HG02571 (cell line): ENCODE data around the gene RGMA.

Experiments used
- ATAC-seq: cut with Tn5 transposase; IDR thresholded peaks from one replicate; pipeline ENCODE4 v1.9.1; 2021; ENCODE audit warnings: mild to moderate bottlenecking, moderate library complexity; ENCODE audit not compliant: unreplicated experiment

Gene RGMA

GRCh38 chr15:93093765-93094164 is 4.8 kb upstream of the RGMA start:
- no peak for ATAC-seq

- ATAC-seq = no peak
Measured at GRCh38 chr15:93091465-93091864, 2.5 kb upstream of the RGMA start.

GRCh38 chr15:93089727-93090305 is 805 bp upstream of the RGMA start:
- no peak for ATAC-seq

GRCh38 chr15:93088200-93088980 is 621 bp downstream of the RGMA start:
- peak; percentile 10 for ATAC-seq

GRCh38 chr15:93087825-93088199 is 1.2 kb downstream of the RGMA start:
- ATAC-seq = peak; percentile 42

GRCh38 chr15:93086791-93087190 is 2.2 kb downstream of the RGMA start:
- no peak for ATAC-seq

- ATAC-seq = no peak
Measured at GRCh38 chr15:93085692-93086091, 3.3 kb downstream of the RGMA start.

- ATAC-seq = no peak
Measured at GRCh38 chr15:93082861-93083260, 6.2 kb downstream of the RGMA start.

- ATAC-seq = no peak
Measured at GRCh38 chr15:93081399-93081798, 7.6 kb downstream of the RGMA start.

GRCh38 chr15:93080451-93080850 is 8.6 kb downstream of the RGMA start:
- no peak for ATAC-seq

GRCh38 chr15:93076875-93077274 is 12.1 kb downstream of the RGMA start:
- no peak for ATAC-seq

- no peak for ATAC-seq
Measured at GRCh38 chr15:93076217-93076616, 12.8 kb downstream of the RGMA start.

- no peak for ATAC-seq
Measured at GRCh38 chr15:93074599-93074998, 14.4 kb downstream of the RGMA start.

GRCh38 chr15:93073465-93073952 is 15.5 kb downstream of the RGMA start:
- no peak for ATAC-seq

GRCh38 chr15:93072411-93073394 is 16.3 kb downstream of the RGMA start:
- no peak for ATAC-seq

- ATAC-seq = no peak
Measured at GRCh38 chr15:93072011-93072410, 17.0 kb downstream of the RGMA start.

- no peak for ATAC-seq
Measured at GRCh38 chr15:93071469-93071936, 17.5 kb downstream of the RGMA start.

GRCh38 chr15:93070551-93071296 is 18.3 kb downstream of the RGMA start:
- no peak for ATAC-seq

- ATAC-seq = no peak
Measured at GRCh38 chr15:93070132-93070531, 18.9 kb downstream of the RGMA start.

GRCh38 chr15:93068581-93069199 is 20.3 kb downstream of the RGMA start:
- no peak for ATAC-seq
